ENCODE measurements around the gene RCL1.

Gene RCL1

DNA sequence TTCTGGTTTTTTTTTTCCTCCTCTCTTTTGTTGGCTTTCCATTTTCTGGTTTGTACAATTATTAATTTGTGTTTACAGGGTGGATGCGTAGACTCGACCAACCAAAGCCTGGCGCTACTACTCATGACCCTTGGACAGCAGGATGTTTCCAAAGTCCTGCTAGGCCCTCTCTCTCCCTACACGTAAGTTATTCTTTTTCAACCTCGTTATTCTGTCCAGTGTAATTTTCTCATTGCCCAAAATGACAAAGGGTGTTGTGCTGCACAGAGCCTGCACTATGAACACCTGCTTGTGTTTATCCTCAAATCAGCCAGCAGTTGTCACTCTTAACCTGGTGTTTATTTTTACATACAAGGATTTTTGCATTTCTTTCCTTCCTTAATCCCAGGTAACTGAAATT is 56.6 kb downstream of the RCL1 start:
- no peak for DNase-seq

DNA sequence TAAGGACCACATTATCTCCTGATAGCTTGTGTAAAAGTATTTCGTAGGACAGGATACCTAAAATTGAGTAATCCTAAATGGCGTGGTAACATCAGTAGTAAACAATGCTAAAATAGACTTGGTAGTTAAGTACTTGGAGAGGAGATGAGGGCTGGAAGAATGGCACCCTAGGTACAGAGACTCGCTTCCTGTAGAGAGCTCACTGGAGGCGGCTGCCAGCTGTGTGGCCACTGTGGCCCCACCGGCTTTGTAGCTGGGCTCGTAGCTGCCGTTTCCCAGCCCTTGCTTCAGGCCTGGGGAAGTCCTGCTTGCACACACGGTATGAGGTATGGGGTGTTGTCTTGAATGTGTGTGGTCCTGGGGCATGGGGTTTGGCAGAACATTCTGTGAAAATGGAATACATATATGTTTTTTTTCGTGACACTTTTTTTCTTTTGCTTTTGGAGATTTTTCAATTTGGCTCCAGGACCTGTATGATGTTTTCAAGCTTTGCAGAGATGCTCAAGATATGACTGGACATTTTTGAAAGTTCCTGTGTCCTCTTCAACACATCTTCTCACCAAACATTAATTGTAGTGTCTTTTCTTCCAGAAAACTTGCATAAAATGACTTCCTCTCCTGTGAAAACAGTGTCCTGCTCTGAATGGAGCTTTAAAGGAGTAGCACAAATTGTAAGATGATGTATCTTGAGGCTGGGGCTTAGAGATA is 58.0 kb downstream of the RCL1 start:
- no peak for DNase-seq

DNA sequence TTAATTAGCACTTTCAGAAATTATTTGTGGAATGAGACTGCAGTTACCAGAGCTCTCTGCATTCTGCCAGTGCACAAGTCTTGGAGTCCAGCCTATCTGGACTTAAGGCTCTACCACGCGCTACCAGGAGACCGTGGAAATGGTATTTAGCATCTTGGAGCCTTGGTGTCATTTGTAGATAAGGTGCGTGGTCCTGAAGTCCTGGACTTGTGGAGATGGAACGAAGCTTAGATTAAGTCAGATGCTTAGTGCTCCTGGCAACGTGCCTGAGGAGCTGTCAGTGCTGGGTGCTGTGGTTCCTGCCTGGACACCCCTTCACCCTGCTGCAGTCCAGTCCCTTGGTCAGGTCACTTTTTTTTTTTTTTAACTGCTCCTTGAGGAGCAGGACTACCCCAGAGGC is 59.7 kb downstream of the RCL1 start:
- no peak for DNase-seq

DNA sequence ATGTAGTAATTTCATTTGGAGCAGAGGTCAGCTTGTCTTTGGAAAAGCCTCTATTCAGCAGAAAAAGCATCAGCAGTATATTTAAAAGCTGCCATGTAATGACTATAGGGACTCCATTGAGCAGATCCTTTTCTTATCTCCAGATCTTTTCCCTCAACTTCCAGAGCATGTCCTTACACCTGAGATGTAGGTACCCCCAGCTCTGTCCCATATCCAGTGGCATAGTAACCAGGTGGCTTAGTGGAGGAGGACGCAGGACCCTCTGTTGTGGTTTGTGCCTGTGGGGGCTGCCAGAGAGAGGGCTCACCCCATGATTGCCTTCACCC is 61.5 kb downstream of the RCL1 start:
- no peak for DNase-seq

DNA sequence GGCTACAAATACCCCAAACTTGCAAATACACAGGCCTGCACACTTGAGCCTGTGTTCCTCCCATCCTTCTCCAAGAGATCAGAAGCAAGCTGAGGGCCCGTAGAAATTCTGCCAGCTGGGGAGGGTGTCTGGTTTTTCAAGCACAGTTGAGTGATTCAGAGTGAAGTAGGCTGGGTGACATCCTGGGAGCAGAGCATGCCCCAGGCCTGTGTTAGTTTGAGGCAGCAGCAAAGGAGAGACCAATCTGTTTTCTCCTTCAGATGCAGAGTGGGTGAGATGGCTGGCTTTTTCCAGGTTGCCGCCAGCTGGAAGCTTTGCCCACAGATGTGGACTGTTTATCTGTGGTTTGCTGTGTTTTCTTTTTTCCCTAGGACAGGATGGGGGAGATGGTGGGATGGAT is 63.1 kb downstream of the RCL1 start:
- no peak for DNase-seq

DNA sequence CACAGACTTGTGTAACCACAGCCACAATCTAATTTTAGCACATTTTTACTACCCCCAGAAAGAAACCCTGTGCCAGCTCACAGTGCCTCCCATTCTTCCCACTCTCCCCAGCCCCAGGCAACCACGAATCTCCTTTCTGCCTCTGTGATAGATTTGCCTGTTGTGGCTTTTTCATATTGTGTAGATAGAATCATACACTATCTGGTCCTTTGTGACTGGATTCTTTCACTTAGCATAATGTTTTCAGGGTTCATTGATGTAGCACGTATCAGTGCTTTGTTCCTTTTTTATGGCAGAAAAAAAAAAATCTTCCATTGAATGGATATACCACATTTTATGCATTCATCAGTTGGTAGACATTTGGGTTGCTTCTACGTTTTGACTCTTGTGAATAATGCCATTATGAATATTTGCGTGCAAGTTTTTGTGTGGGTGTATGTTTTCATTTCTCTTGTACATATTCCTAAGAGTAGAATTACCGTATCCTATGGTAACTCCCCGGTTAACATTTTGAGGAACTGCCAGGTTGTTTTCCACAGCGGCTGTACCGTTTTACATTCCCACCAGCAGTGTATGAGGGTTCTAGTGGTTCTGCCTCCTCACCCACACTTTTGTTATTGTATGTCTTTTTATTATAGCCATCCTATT is 64.5 kb downstream of the RCL1 start:
- no peak for DNase-seq

DNA sequence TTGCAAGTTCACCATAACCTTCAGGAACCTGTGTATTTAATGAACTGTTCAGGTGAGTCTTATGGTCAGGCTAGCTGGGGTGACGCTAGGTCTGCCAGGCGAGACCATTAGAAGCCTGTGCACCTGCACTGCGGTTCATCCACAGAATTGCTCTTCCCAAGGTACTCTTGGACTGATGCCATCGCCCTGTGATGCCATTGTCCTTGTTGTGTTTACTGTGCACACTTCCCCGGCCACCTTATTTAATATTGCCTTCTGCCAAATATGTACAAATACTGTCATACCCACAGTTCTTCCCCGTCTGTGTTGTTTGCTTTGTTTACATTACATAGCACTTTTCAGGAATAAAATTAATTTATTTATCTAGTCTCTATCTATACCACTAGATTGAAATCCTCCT is 66.3 kb downstream of the RCL1 start:
- DNase-seq: no peak

DNA sequence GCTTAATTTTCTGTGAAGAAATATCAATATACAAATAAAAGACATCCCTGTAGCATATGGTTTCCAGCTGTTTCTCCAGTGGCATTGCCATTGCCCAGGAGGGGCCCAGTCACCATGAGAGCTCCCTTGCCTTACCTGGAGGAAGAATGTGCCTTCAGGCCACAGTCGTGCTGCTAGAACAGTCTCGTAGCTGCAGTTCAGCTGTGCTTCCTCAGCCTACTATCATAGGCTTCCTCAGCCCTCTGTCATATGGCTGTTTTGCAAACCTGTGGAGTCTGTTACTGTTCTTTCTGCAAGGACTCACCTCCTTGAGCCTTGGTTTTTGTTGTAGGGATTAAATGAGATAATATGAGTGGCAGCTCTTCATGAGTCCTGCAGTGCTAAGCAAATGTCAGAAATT is 67.6 kb downstream of the RCL1 start:
- DNase-seq: no peak

DNA sequence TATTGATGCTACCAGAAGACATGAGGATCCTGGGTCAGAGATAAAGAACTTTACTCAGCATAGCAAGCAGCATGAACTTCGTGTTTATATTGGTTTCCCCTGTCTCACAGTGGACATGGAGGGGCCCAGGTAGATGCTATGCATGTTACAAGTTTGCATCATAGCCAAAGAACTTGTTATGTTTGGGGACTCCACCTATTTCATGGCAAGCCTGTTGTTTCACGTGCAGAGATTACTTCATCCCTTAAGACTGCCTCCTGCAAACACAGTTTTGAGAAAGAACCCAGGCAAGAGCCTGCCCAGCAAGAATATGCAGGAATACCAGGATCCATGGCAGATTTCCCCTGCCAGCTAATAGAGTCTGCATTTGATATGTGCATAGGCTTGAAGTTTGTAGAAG is 68.4 kb downstream of the RCL1 start:
- DNase-seq: no peak

DNA sequence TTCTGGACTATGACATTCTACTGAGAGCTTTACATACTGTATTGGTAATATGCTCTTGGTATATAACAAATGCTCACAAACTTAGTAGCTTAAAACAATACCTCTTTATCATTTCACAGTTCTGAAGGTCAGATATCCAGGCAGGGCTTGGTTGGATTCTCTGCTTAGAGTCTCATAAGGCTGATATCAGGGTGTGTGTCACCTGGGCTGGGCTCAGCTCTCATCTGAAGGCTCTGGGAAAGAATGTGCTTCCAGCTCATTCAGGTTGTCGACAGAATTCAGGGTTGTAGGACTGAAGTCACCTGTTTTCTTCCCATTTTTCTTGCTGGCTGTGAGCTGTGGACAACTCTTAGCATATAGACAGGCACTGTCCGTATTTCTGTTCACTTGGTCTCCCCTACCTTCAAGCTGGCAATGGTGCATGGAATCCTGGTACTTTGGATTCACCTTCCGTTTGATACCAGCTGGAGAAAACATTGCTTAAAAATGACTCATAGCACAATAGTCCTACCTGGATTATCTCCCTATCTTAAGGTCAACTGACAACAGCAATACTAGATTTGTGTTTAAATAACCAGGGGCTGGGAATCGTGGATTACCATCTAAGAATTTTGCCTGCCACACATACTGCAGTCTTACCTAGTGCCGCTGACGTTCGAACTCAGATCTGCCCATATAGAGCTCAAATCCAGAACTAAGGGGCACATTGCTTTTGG is 69.2 kb downstream of the RCL1 start:
- no peak for DNase-seq

DNA sequence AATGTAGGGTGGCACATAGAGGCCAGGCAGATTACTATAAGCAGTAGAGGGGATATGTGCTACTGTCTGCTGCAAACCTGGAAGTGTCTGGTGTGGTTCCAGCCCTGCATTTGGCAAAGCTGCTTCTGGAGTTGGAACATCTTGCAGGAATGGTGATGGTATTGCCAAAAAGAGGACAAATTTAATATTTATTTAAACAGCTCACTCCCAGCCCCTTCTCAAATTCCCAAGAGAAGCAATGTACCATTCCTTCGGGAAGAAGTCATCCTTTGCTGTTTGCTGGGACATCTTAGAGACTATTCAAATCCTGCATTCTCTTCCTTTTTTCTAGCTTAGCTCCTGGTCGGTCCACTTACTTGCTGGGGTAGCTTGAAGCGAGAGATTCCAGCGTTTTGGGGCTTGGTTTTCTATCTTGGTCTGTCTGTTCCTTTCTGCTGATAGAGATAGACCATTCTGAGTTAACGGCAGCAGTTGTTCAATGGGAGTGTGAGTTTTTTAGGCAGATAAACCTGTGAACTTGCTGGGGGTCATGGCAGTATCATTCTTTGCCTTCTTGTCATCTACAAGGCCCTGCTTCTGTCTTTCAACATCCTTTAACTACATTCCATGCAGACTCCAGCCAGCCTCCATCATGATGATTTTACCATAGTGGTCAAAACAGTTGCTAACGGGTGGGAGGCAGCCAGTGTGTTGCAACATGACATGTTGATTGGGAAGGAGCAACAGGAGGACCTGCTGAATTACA is 69.9 kb downstream of the RCL1 start:
- DNase-seq: no peak

DNA sequence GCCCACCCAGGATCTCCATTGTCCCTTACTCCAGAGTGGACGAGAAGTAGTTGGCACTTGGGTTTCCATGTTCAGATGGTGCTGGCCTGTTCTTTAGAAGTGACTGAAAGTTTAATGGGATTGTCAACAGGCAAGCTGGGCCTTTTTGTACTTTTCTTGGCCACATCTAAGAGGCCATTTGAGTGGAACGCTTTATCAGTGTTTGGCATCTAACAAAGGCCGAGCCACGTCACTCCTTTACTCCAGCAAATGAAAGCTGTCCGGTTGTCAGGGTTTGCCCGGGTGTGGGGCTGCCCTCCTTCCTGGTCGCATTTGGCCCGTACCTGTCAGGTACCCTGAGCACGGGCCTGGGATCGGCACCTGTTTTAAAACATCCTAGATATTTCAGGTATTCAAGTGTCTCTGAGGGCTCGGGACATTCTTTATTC is 71.5 kb downstream of the RCL1 start:
- DNase-seq: no peak

DNA sequence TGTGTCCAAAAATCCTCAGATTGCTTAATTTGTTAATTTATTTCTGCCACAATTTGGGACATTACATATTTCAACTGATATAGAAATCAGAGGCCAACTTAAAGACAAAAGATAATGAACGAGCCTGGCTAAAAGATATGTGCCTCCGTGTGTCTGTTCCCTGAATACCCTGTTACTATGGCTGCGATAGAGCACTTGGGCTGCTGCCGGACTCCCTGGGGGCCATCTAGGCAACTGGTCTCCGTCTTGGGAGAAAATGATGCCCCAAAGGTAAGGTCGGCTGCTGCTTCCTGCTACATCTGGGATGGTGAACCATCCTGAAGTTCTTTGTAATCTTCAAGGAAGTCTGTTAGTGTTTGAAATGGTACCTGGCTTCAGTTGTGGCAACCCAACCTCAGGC is 72.0 kb downstream of the RCL1 start:
- DNase-seq: no peak

DNA sequence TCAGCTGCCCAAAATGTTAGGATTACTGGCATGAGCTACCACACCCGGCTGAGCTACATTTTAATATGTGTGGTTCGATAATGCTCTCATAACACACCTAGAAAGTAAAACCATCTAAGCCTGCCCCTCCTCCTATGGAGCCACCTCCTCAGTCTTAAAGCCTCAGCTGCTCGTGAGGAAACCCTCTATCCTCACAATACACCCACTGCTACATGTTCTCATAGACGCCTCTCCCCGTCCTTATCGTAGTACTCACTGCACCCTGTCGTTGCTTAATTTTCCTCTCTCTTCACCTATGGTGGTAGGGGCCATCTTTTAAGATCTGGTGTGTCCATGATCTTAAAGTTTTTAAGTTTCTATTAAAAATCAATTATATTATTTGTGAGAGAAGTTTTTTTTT is 72.9 kb downstream of the RCL1 start:
- DNase-seq: peak; percentile 64

DNA sequence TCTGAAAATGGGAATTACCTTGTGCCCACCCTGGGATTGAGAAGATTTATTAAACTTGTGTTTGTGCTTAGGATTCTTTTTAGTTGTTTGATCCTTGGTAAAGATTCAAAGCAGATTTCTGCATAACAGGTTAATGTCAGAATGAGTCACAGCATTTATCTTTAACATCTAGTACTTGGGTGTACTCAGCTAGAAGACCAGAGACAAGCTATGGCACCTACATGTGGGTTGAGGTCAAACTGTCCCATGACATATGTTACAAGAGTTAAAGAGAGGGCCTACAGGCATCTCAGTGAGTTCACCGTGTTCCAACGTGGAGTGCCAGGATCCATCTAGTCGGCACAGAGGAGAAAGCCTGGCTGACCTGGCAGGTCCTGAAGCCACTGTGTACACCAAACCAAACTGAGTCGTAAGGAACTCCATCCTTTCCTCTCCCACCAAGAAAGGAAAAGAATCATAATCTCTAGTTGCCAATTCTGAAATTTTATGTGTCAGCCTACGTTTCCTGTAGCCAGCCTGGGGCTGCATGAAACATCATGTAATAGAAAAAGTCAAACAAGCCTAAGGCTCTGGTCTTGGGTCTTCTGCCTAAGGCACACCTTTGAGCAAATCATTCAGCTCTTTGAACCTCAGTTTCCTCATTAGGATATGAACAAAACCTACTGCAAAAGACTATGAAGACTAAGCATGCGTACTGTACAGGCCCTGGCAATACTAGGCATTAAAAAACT is 73.7 kb downstream of the RCL1 start:
- DNase-seq: peak; percentile 74

DNA sequence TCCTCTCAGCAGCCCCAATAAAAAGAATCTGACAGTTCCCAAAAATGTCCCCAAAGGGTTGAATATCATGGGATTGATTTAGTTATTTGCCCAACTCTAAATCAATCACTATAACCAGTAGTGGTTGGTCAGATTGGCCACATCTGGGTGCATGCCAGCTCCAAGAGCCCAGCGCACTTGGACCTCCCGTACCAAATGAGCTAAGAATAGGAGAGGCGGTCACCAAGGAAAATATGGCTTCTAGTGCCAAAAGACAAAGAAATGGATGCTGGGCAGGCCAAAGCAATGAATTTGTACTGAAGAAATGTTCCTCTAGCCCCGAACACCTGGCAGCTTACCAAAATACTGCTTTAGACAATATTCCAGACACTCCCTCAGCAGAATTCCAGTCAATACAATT is 80.3 kb downstream of the RCL1 start:
- DNase-seq: no peak

DNA sequence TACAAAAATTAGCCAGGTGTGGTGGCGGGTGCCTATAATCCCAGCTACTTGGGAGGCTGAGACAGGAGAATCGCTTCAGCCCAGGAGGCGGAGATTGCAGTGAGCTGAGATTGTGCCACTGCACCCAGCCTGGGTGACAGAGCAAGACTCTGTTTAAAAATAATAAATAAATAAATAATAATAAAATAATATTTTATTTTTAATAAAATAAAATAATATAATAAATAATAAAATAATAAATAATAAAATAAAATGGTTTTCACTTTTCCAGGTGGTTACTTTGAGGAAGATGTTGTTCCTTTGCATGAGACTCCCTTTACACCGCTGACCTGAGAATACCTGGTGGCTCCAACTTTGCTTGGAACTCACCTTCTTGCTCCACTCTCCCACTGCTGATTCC is 82.8 kb downstream of the RCL1 start:
- no peak for DNase-seq

DNA sequence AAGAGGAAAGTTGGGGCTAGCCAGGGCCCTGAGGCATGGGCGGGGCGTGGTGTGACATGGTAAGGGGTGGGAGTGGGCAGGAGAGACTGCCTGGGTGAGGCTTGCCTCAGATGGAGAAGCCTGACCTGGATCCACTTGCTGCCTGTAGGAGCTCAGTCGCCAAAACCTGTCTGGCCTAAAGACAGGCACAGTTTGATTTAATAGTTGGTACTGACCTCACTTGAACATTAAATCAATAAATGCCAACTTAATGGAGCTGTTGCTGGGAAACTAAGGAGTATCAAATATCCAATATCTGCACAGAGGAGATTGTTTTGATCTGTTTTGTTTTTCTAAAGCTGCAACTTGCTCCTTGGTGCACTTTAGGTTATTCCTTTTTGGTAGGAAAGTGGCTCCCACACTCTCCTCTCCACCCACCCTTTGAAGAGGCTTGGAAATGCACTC is 86.4 kb downstream of the RCL1 start:
- no peak for DNase-seq

DNA sequence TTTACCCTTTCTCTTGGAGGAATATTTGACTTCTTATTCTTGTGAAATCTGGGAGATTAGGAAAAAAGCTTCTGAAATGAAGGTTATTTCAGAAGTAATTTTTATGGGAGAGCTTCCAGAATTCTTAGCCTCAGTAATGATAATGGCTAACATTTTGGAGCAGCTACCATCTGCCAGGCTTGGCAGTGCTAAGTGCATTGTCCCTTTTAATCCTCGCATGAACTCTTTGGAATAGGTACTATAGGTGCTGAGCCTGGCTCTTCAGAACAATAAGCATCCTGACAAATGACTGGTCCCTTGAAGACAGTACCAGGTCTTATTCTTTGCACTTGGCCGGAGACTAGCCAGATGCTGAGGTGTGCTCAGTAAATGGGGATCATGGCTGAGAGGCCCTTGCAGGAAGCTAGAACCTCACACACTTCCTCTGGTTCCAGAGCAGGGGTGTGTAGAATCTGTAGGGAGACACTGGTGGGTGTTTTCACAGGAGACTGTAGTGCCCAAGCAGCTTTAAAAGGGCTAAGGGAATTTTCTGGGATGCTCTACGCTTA is 90.7 kb downstream of the RCL1 start:
- no peak for DNase-seq

DNA sequence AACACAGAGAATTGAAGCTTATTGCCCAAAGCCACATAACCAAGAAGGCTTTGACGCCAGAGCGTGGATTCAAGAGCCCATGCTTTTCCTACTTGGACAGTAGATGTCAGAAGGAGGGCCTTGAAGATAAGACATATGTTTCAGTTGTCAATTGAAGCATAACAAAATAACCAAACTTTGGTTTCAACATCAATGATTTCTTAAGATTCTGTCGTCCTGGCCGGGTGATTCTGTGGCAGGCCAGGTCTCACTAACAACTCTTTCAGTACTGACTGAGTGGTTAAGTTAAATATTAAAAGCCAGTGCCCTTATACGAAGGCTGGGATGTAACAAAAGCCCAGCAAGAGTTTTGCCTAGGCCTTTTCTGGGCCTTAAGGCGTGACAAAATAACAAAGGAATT is 94.0 kb downstream of the RCL1 start:
- DNase-seq: no peak

DNA sequence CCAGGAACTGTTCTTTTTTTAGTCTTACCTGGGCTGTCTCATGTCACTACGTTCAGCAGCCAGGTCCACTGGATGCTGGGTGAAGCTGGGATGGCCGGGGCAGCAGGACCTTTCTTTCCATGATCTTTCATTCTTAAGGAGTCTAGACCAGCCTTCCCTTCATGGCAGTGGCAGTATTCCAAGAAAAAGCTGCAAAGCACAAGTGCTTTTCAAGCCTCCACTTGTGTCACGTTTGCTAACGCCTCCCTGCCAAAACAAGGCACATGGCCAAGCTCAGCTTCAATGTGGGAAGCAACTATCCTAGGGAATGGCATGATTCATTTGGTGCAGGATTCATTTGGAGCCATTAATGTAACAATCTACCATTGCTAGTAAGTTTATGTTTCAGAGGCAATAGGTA is 94.8 kb downstream of the RCL1 start:
- DNase-seq: no peak

DNA sequence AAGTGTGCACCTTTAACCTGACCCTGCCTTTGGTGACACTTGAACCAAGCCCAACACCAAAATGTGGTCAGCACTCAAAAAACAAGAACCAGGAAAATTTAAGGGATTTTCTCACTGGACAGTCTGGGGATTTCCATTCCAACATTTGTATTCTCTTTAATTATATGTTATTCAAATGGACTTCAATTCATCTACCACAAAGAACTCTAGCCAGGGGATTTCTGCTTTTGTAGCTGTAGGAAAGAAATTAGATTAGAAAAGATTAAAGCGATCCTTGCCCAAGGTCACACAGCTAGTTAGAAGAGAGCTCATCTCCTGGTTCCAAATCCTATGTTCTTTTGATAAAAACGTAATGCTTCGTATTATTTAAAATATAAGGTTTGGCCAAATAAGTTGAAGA is 97.5 kb downstream of the RCL1 start:
- no peak for DNase-seq

DNA sequence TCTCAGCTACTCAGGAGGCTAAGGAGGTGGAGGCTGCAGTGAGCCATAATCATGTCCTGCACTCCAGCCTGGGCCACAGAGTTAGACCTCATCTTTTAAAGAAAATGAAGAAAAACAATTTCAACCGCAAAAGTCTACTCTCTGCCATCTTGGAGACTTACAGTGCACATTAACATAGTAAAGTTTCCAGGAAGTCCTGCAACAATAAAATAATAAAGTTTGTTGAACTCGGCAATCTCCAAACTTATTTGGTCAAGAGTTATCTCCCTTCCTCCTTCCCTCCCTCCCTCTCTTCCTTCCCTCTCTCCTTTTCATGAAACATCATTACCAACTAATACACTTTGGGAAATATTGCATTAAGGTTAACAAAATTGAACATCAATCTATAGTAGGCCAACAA is 98.2 kb downstream of the RCL1 start:
- DNase-seq: no peak
